Measurements from ENCODE around the gene MAML3. TPM values are rescaled to one million over a fixed set of nuclear protein-coding genes. Genes with fewer than 3 reads are reported as not detected.

The MAML3 gene
- total RNA-seq, 5 donors from 2014 or later (not counting 1 experiment from before 2014, with no cell fraction given): 2.0 to 3.4 (median 2.7) TPM

GRCh38 chr4:140162596-140162995, 8.6 kb upstream of the MAML3 start:
- ATAC-seq (replicated peaks in 1 of 4) (no peak), DNase-seq (no peak)
- Mint-ChIP-seq H3K36me3 (no peaks in the 10 kb centered on the region), H3K27ac (no peak overlapping the region), H3K27me3 (peaks cover 0 to 3% of the 10 kb centered on the region in 2 donors), H3K9me3 (no peaks in the 10 kb centered on the region), H3K4me3 (no peak overlapping the region), H3K4me1 (no peaks in the 10 kb centered on the region)
- Histone ChIP-seq H3K4me3 (ENCODE audit: control insufficient read depth in 1 of 2, extremely low read depth in 1 of 2, low read length in 1 of 2) (no peak overlapping the region), H3K27me3 (replicated peaks in 1 of 2; ENCODE audit: control insufficient read depth in 2 of 2, extremely low read depth in 1 of 2, insufficient read depth in 2 of 2, low read length in 1 of 2) (peaks cover 0 to 2% of the 10 kb centered on the region in 2 experiments), H3K27ac (ENCODE audit: low read length) (no peak overlapping the region), H3K4me1 (ENCODE audit: control insufficient read depth in 1 of 2, extremely low read depth in 1 of 2, insufficient read depth in 2 of 2, low read length in 2 of 2) (no peaks in the 10 kb centered on the region), H3K36me3 (ENCODE audit: control insufficient read depth in 2 of 2, extremely low read depth in 1 of 2, insufficient read depth in 1 of 2, low read length in 1 of 2) (no peaks in the 10 kb centered on the region), H3K9me3 (no peaks in the 10 kb centered on the region)
- WGBS (ENCODE audit: insufficient coverage): no CpG with 5 or more reads among the region's 2 CpGs
- ChIA-PET CTCF (interaction anchor here in 1 of 2 donors (0.6 to 1.4 kb wide), 3 partner anchors 14 to 901 kb away, joined by 3 to 4 read pairs (median 3); no protein-coding TSS in a partner anchor), POLR2A (interaction anchor here in 1 of 2 donors (0.5 kb wide), 1 partner anchor 479 kb away, joined by 6 read pairs; no protein-coding TSS in a partner anchor)

- ATAC-seq (replicated peaks in 1 of 4) (no peak), DNase-seq (no peak)
- H3K4me3 Mint-ChIP-seq: no peak overlapping the region
- Histone ChIP-seq H3K27ac (ENCODE audit: low read length) (no peak overlapping the region), H3K27me3 (replicated peaks in 1 of 2; ENCODE audit: control insufficient read depth in 2 of 2, extremely low read depth in 1 of 2, insufficient read depth in 2 of 2, low read length in 1 of 2) (peaks cover 0 to 3% of the 10 kb centered on the region in 2 experiments), H3K4me3 (ENCODE audit: control insufficient read depth in 1 of 2, extremely low read depth in 1 of 2, low read length in 1 of 2) (no peak overlapping the region), H3K36me3 (ENCODE audit: control insufficient read depth in 2 of 2, extremely low read depth in 1 of 2, insufficient read depth in 1 of 2, low read length in 1 of 2) (no peaks in the 10 kb centered on the region), H3K4me1 (ENCODE audit: control insufficient read depth in 1 of 2, extremely low read depth in 1 of 2, insufficient read depth in 2 of 2, low read length in 2 of 2) (peaks cover 11 to 12% of the 10 kb centered on the region in 2 experiments), H3K9me3 (no peaks in the 10 kb centered on the region)
- H3K27me3 Mint-ChIP-seq: peaks cover 0 to 3% of the 10 kb centered on the region in 2 donors
- CTCF ChIA-PET: no interaction called here
- H3K4me1 Mint-ChIP-seq: peaks cover 24 to 26% (median 26%) of the 10 kb centered on the region in 3 donors
- H3K36me3 Mint-ChIP-seq: no peaks in the 10 kb centered on the region
- no CpG with 5 or more reads among the region's 3 CpGs for WGBS (ENCODE audit: insufficient coverage)
- H3K9me3 Mint-ChIP-seq: no peaks in the 10 kb centered on the region
- POLR2A ChIA-PET: interaction anchor here in 1 of 2 donors (0.5 kb wide), 1 partner anchor 13 kb away, joined by 8 read pairs; no protein-coding TSS in a partner anchor
- H3K27ac Mint-ChIP-seq: peak overlapping the region in 1 of 2 donors; percentile 13
These were observed 4.5 kb upstream of the MAML3 start for GRCh38 chr4:140158365-140159030.

- no CpG with 5 or more reads among the region's 2 CpGs for WGBS (ENCODE audit: insufficient coverage)
- peaks cover 0 to 2% of the 10 kb centered on the region in 2 donors for H3K27me3 Mint-ChIP-seq
- peaks cover 26 to 29% (median 26%) of the 10 kb centered on the region in 3 donors for H3K4me1 Mint-ChIP-seq
- Histone ChIP-seq H3K9me3 (no peaks in the 10 kb centered on the region), H3K36me3 (ENCODE audit: control insufficient read depth in 2 of 2, extremely low read depth in 1 of 2, insufficient read depth in 1 of 2, low read length in 1 of 2) (no peaks in the 10 kb centered on the region), H3K27me3 (replicated peaks in 1 of 2; ENCODE audit: control insufficient read depth in 2 of 2, extremely low read depth in 1 of 2, insufficient read depth in 2 of 2, low read length in 1 of 2) (peaks cover 0 to 12% of the 10 kb centered on the region in 2 experiments), H3K27ac (ENCODE audit: low read length) (no peak overlapping the region), H3K4me1 (ENCODE audit: control insufficient read depth in 1 of 2, extremely low read depth in 1 of 2, insufficient read depth in 2 of 2, low read length in 2 of 2) (peaks cover 13 to 24% of the 10 kb centered on the region in 2 experiments), H3K4me3 (ENCODE audit: control insufficient read depth in 1 of 2, extremely low read depth in 1 of 2, low read length in 1 of 2) (no peak overlapping the region)
- H3K36me3 Mint-ChIP-seq: no peaks in the 10 kb centered on the region
- ChIA-PET CTCF (no interaction called here), POLR2A (interaction anchor here in 1 of 2 donors (1.0 kb wide), 1 partner anchor 91 kb away, joined by 3 read pairs; no protein-coding TSS in a partner anchor)
- H3K4me3 Mint-ChIP-seq: no peak overlapping the region
- ATAC-seq (replicated peaks in 1 of 4) (no peak), DNase-seq (peak in 3 of 35 experiments; percentile 7 to 21 (median 10))
- H3K27ac Mint-ChIP-seq: peak overlapping the region in 1 of 2 donors; percentile 46
- H3K9me3 Mint-ChIP-seq: no peaks in the 10 kb centered on the region
These were observed 3.4 kb upstream of the MAML3 start for GRCh38 chr4:140157341-140157740.

- no peak overlapping the region for H3K4me3 ChIP-seq (ENCODE audit: control insufficient read depth in 1 of 2, extremely low read depth in 1 of 2, low read length in 1 of 2)
- Mint-ChIP-seq H3K4me1 (peaks cover 26 to 30% (median 26%) of the 10 kb centered on the region in 3 donors), H3K27ac (peak overlapping the region; percentile 46 to 53), H3K36me3 (no peaks in the 10 kb centered on the region), H3K4me3 (no peak overlapping the region), H3K9me3 (no peaks in the 10 kb centered on the region), H3K27me3 (peaks cover 0 to 2% of the 10 kb centered on the region in 2 donors)
- ChIA-PET POLR2A (interaction anchor here in 1 of 2 donors (1.0 kb wide), 1 partner anchor 92 kb away, joined by 3 read pairs; no protein-coding TSS in a partner anchor), CTCF (interaction anchor here in 1 of 2 donors (1.1 kb wide), 1 partner anchor 144 kb away, joined by 4 read pairs; no protein-coding TSS in a partner anchor)
- H3K9me3 ChIP-seq: no peaks in the 10 kb centered on the region
- no peaks in the 10 kb centered on the region for H3K36me3 ChIP-seq (ENCODE audit: control insufficient read depth in 2 of 2, extremely low read depth in 1 of 2, insufficient read depth in 1 of 2, low read length in 1 of 2)
- DNase-seq (peak in 5 of 35 experiments; percentile 3 to 43 (median 14)), ATAC-seq (replicated peaks in 1 of 4) (no peak)
- peaks cover 0 to 19% of the 10 kb centered on the region in 2 experiments for H3K27me3 ChIP-seq (replicated peaks in 1 of 2; ENCODE audit: control insufficient read depth in 2 of 2, extremely low read depth in 1 of 2, insufficient read depth in 2 of 2, low read length in 1 of 2)
- H3K27ac ChIP-seq (ENCODE audit: low read length): no peak overlapping the region
- 21% methylated on average over 2 of the region's 4 CpGs for WGBS (ENCODE audit: insufficient coverage)
- H3K4me1 ChIP-seq (ENCODE audit: control insufficient read depth in 1 of 2, extremely low read depth in 1 of 2, insufficient read depth in 2 of 2, low read length in 2 of 2): peaks cover 13 to 30% of the 10 kb centered on the region in 2 experiments
These were observed 2.7 kb upstream of the MAML3 start for GRCh38 chr4:140156529-140157171.

GRCh38 chr4:140154572-140154891, 548 bp upstream of the MAML3 start:
- Histone ChIP-seq H3K27me3 (replicated peaks in 1 of 2; ENCODE audit: control insufficient read depth in 2 of 2, extremely low read depth in 1 of 2, insufficient read depth in 2 of 2, low read length in 1 of 2) (peaks cover 0 to 27% of the 10 kb centered on the region in 2 experiments), H3K36me3 (ENCODE audit: control insufficient read depth in 2 of 2, extremely low read depth in 1 of 2, insufficient read depth in 1 of 2, low read length in 1 of 2) (no peaks in the 10 kb centered on the region), H3K9me3 (no peaks in the 10 kb centered on the region), H3K4me3 (ENCODE audit: control insufficient read depth in 1 of 2, extremely low read depth in 1 of 2, low read length in 1 of 2) (peak overlapping the region; percentile 83 to 99), H3K27ac (ENCODE audit: low read length) (peak overlapping the region; percentile 37), H3K4me1 (ENCODE audit: control insufficient read depth in 1 of 2, extremely low read depth in 1 of 2, insufficient read depth in 2 of 2, low read length in 2 of 2) (peaks cover 16 to 44% of the 10 kb centered on the region in 2 experiments)
- no peak for ATAC-seq (replicated peaks in 1 of 4)
- H3K4me1 Mint-ChIP-seq: peaks cover 32 to 42% (median 37%) of the 10 kb centered on the region in 3 donors
- POLR2A ChIA-PET: interaction anchor here in 1 of 2 donors (0.7 kb wide), 1 partner anchor 15 kb away, joined by 3 read pairs; no protein-coding TSS in a partner anchor
- DNase-seq: no peak
- no CpG with 5 or more reads among the region's 3 CpGs for WGBS (ENCODE audit: insufficient coverage)
- peak overlapping the region; percentile 94 to 96 (median 95) for H3K4me3 Mint-ChIP-seq
- peak overlapping the region; percentile 88 to 90 for H3K27ac Mint-ChIP-seq
- H3K36me3 Mint-ChIP-seq: no peaks in the 10 kb centered on the region
- no peaks in the 10 kb centered on the region for H3K27me3 Mint-ChIP-seq
- no peaks in the 10 kb centered on the region for H3K9me3 Mint-ChIP-seq
- CTCF ChIA-PET: interaction anchor here in 1 of 2 donors (1.4 kb wide), 1 partner anchor 103 kb away, joined by 3 read pairs; no protein-coding TSS in a partner anchor

GRCh38 chr4:140153419-140153717, 616 bp downstream of the MAML3 start:
- CTCF ChIA-PET: interaction anchor here (0.7 to 1.4 kb wide), 3 partner anchors 30 to 138 kb away, joined by 3 to 4 read pairs (median 3); no protein-coding TSS in a partner anchor
- H3K27ac ChIP-seq (ENCODE audit: low read length): no peak overlapping the region

More at GRCh38 chr4:140153419-140153717, 616 bp downstream of the MAML3 start:
- ATAC-seq (replicated peaks in 1 of 4): no peak
- Histone ChIP-seq H3K36me3 (ENCODE audit: control insufficient read depth in 2 of 2, extremely low read depth in 1 of 2, insufficient read depth in 1 of 2, low read length in 1 of 2) (no peaks in the 10 kb centered on the region), H3K27me3 (replicated peaks in 1 of 2; ENCODE audit: control insufficient read depth in 2 of 2, extremely low read depth in 1 of 2, insufficient read depth in 2 of 2, low read length in 1 of 2) (peaks cover 0 to 27% of the 10 kb centered on the region in 2 experiments), H3K9me3 (no peaks in the 10 kb centered on the region), H3K4me3 (ENCODE audit: control insufficient read depth in 1 of 2, extremely low read depth in 1 of 2, low read length in 1 of 2) (peak overlapping the region; percentile 83 to 99), H3K4me1 (ENCODE audit: control insufficient read depth in 1 of 2, extremely low read depth in 1 of 2, insufficient read depth in 2 of 2, low read length in 2 of 2) (peaks cover 22 to 44% of the 10 kb centered on the region in 2 experiments)
- POLR2A ChIA-PET: interaction anchor here in 1 of 2 donors (1.1 kb wide), 1 partner anchor 59 kb away, joined by 3 read pairs; no protein-coding TSS in a partner anchor
- WGBS (ENCODE audit: insufficient coverage): 0% methylated on average over 1 of the region's 14 CpGs
- no peak for DNase-seq
- Mint-ChIP-seq H3K4me3 (peak overlapping the region; percentile 94 to 96 (median 95)), H3K27me3 (no peaks in the 10 kb centered on the region), H3K27ac (peak overlapping the region; percentile 82 to 90), H3K36me3 (no peaks in the 10 kb centered on the region), H3K9me3 (no peaks in the 10 kb centered on the region), H3K4me1 (peaks cover 37 to 45% (median 37%) of the 10 kb centered on the region in 3 donors)

Data from T-cell (primary cell).